GM18868 (cell line): ENCODE results near the gene USP44.
A peak's percentile ranks its signal among the peaks of the same experiment; 100 is the strongest.

ENCODE experiments used
- ATAC-seq: cut with Tn5 transposase; IDR thresholded peaks from one replicate; pipeline ENCODE4 v1.9.1; 2021; ENCODE audit warnings: mild to moderate bottlenecking, moderate library complexity; ENCODE audit not compliant: unreplicated experiment

USP44 gene

GRCh38 chr12:95548539-95549391, 2.5 kb downstream of the USP44 start:
- peak; percentile 62 for ATAC-seq

GRCh38 chr12:95548056-95548538, 3.2 kb downstream of the USP44 start:
- peak; percentile 25 for ATAC-seq

- peak; percentile 18 for ATAC-seq
Measured at GRCh38 chr12:95547522-95548055, 3.7 kb downstream of the USP44 start.

- no peak for ATAC-seq
Measured at GRCh38 chr12:95546491-95546813, 4.8 kb downstream of the USP44 start.

- ATAC-seq = no peak
Measured at GRCh38 chr12:95545731-95546490, 5.4 kb downstream of the USP44 start.

- no peak for ATAC-seq
Measured at GRCh38 chr12:95545303-95545702, 6.0 kb downstream of the USP44 start.

GRCh38 chr12:95544756-95545155, 6.5 kb downstream of the USP44 start:
- no peak for ATAC-seq

GRCh38 chr12:95543305-95543704, 8.0 kb downstream of the USP44 start:
- no peak for ATAC-seq

- no peak for ATAC-seq
Measured at GRCh38 chr12:95541436-95541835, 9.8 kb downstream of the USP44 start.

- ATAC-seq = no peak
Measured at GRCh38 chr12:95538656-95539055, 12.6 kb downstream of the USP44 start.

GRCh38 chr12:95538006-95538405, 13.3 kb downstream of the USP44 start:
- no peak for ATAC-seq

- ATAC-seq = no peak
Measured at GRCh38 chr12:95533985-95534384, 17.3 kb downstream of the USP44 start.

- no peak for ATAC-seq
Measured at GRCh38 chr12:95532851-95533250, 18.4 kb downstream of the USP44 start.

- no peak for ATAC-seq
Measured at GRCh38 chr12:95529693-95530225, 21.5 kb downstream of the USP44 start.

- no peak for ATAC-seq
Measured at GRCh38 chr12:95528431-95528830, 22.8 kb downstream of the USP44 start.

- no peak for ATAC-seq
Measured at GRCh38 chr12:95522692-95523091, 28.6 kb downstream of the USP44 start.

GRCh38 chr12:95520816-95521215, 30.5 kb downstream of the USP44 start:
- ATAC-seq = no peak

- no peak for ATAC-seq
Measured at GRCh38 chr12:95518944-95519343, 32.3 kb downstream of the USP44 start.

GRCh38 chr12:95517246-95517645, 34.0 kb downstream of the USP44 start:
- ATAC-seq = no peak

GRCh38 chr12:95516757-95517156, 34.5 kb downstream of the USP44 start:
- ATAC-seq = no peak

GRCh38 chr12:95515197-95515596, 36.1 kb downstream of the USP44 start:
- no peak for ATAC-seq

- no peak for ATAC-seq
Measured at GRCh38 chr12:95513599-95513998, 37.7 kb downstream of the USP44 start.
